SK-MEL-5 (cell line): ENCODE measurements around the gene PLS3. TPM values are rescaled to one million over a fixed set of nuclear protein-coding genes. Genes with fewer than 3 reads are reported as not detected.

Experiments used
- small RNA-seq, 2 experiments: library from RNA; depleted of rRNA; stranded (forward); fragments of <200 nt; gene quantifications; one replicate each; pipeline ENCODE3, GENCODE V24; 2014
- total RNA-seq: library from RNA; depleted of rRNA; stranded (reverse); fragments of >200 nt; shearing (Covaris generic); gene quantifications from 2 replicates; pipeline ENCODE4 v1.2.3, GENCODE V29; 2014

The PLS3 gene
- total RNA-seq, 1 experiment from 2014 or later, result 183 TPM

Small RNA genes lying within 50 kb of the gene (small RNA-seq; reads per million reads assigned to genes)
- gene RF00264, result 0 reads per million in 2 experiments
